ENCODE results near the gene JMJD4. TPM values are rescaled to one million over a fixed set of nuclear protein-coding genes. Genes with fewer than 3 reads are reported as not detected.

JMJD4 gene
- total and polyA plus RNA-seq, 9 of the 15 experiments (the other 6 are each of a cell fraction or from before 2014, with no cell fraction given), result 1.4 to 42.6 (median 29.2) TPM

DNA sequence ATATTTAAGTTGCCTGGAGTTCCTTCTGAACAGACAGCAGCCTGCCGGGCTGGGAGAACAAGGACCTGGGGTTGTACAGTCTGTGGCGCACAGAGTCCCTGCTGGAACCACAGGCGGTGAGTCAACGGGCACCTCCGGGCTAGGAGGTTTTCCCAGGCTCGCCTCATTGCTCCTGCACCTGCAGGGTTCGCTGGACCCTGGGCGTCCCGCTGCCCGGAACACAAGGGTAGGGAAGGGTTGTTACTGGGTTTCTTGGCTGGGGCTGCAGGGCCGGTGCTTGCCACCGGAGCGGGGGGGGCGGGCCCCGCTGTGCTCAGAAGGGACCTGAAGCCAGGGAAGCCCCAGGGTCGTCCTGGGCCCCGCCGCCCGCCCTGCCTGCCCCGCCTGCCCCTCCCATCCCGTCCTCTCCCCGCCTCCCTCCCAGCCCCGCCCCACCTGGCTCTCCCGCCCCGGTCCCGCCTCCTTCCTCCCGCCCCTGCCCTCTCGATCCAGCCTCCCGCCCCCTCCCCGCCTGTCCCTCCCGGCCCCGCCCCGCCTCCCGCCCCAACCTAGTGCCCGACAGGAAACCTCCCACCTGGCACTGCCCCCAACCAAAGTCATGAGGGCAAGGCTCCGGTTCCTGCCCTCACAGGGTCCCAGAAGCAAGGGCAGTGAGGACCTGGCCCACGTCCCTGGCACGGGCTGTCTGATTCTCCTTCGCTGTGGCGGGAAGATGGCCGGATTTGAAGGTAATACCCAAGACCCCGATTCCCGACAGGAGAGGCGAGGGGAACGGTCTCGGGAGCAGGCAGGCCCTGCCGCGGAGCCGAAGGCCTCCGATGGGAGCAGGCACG, 6.8 kb downstream of the JMJD4 start (continued):
- TF ChIP-seq EGR1 (conservative IDR thresholded peaks at IDR 0.05) (peak; percentile 56), THAP12 (CRISPR knock-in tag; IDR thresholded peaks at IDR 0.05) (0 out of 2 replicates have a peak, but pooled peaks have one; percentile 31), MTA2 (IDR thresholded peaks at IDR 0.05; ENCODE audit: low read depth) (no peak), CCNT2 (IDR thresholded peaks at IDR 0.05; ENCODE audit: borderline replicate concordance, extremely low read depth, insufficient read length, low read depth, low read length) (peak; percentile 37)

DNA sequence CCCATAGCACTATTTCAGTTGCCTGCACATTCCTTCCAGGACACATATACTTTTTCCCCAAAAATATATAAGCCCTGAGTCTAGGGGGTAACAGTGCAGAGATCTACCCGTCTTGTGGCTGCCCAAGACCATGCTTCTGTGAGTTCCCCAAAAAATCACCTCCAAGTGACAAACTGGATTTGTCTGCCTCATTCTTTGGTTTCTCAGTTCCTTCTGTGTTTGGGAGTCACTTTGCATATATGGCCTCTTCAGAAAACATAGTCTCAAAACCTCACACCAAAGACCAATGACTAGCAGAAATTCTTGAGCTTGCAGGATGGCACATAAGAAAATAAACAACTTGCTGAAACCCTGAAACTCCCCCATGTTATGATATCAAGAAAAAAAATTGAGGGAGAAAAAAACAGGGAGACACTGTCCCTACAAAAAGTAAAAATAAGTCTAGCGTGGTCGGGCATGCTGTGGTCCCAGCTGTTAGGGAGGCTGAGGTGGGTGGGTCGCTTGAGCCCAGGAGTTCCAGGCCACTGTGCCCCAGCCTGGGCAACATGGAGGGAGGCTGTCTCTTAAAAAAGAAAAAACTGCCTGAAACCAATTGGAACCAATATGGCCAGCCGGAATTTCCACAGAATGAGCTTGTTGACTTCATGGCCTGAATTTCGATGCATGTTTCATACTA, 8.0 kb downstream of the JMJD4 start:
- H3K27me3 ChIP-seq (ENCODE audit: control insufficient read depth in 2 of 2, insufficient read depth in 2 of 2, low read length in 2 of 2), result no peaks in the 10 kb centered on the region
- no peak overlapping the region for H2AFZ ChIP-seq (ENCODE audit: low read depth, low read length)
- H3K9me1 ChIP-seq (ENCODE audit: control insufficient read depth, insufficient read depth, low read length), result no peaks in the 10 kb centered on the region
- no peak overlapping the region for H3K9ac ChIP-seq (ENCODE audit: insufficient read depth in 1 of 2, low read depth in 2 of 2, low read length in 2 of 2)
- peaks cover 11% of the 10 kb centered on the region; the same call in 1 of the 2 replicates for H4K20me1 ChIP-seq (replicated peaks; ENCODE audit: control insufficient read depth, insufficient read depth, low read length)
- peaks cover 13 to 49% of the 10 kb centered on the region in 2 experiments for H3K4me1 ChIP-seq (replicated peaks in 1 of 2; ENCODE audit: control insufficient read depth in 2 of 2, insufficient read depth in 2 of 2, low read length in 2 of 2)
- 59% methylated on average over 6 of the region's 6 CpGs for WGBS (ENCODE audit: insufficient coverage, low coverage, missing lambda C conversion rate)
- 0 out of 2 replicates have a peak, but pooled peaks cover 5% of the 10 kb centered on the region for H3K9me3 ChIP-seq (replicated peaks; ENCODE audit: control insufficient read depth, insufficient read depth, low read depth, low read length)
- no peak overlapping the region for H3K27ac ChIP-seq (ENCODE audit: extremely low read depth, low read depth, low read length)
- ATAC-seq, result no peak
- in situ Hi-C loops (cut with MboI) (no loop called here), intact Hi-C loops (cut with micrococcal nuclease) (no loop called here)
- no peak for DNase-seq (ENCODE audit: extremely low read depth in 1 of 4, low spot score in 3 of 4)
- H3K79me2 ChIP-seq (ENCODE audit: control insufficient read depth, insufficient read depth, low read length), result no peaks in the 10 kb centered on the region
- no peak for FAIRE-seq
- H3K4me2 ChIP-seq (ENCODE audit: insufficient read depth, low read length), result no peak overlapping the region
- TF ChIP-seq ETS2 (tag; IDR thresholded peaks at IDR 0.05; ENCODE audit: borderline replicate concordance, poor library complexity, severe bottlenecking), result no peak
- TF ChIP-seq, protein P1, sequence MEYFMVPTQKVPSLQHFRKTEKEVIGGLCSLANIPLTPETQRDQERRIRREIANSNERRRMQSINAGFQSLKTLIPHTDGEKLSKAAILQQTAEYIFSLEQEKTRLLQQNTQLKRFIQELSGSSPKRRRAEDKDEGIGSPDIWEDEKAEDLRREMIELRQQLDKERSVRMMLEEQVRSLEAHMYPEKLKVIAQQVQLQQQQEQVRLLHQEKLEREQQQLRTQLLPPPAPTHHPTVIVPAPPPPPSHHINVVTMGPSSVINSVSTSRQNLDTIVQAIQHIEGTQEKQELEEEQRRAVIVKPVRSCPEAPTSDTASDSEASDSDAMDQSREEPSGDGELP (CRISPR knock-in tag; IDR thresholded peaks at IDR 0.05; ENCODE audit: borderline replicate concordance), result 0 out of 2 replicates have a peak, but pooled peaks have one; percentile 12
- no peak for TF ChIP-seq ZNF561 (CRISPR knock-in tag; conservative IDR thresholded peaks at IDR 0.05)
- TF ChIP-seq POLR2A (conservative IDR thresholded peaks at IDR 0.05), result 0 out of 2 replicates have a peak, but pooled peaks have one; percentile 6
- TF ChIP-seq SNRNP70 (optimal IDR thresholded peaks at IDR 0.05; ENCODE audit: low read depth, low read length), result peak; percentile 46
- no TSS peak for BruUV-seq (replicated peaks)
- peaks cover 15% of the 10 kb centered on the region; the same call in 2 of the 3 replicates for H3K36me3 ChIP-seq (ENCODE audit: control insufficient read depth, insufficient read depth, low read length)
- H3K4me3 ChIP-seq, result no peak overlapping the region
- ChIA-PET CTCF (ENCODE audit: low intra/inter-chr PET ratio) (no interaction called here), POLR2A (no interaction called here)
